Keratinocyte (primary cell): Measurements from ENCODE around the gene ZIC2. TPM values are rescaled to one million over a fixed set of nuclear protein-coding genes. Genes with fewer than 3 reads are reported as not detected.

Experiments
- polyA plus RNA-seq, 5 experiments: library from polyadenylated mRNA; depleted of rRNA in 3 of 5; stranded (reverse) in 3 of 5; stranded (forward) in 1 of 5; unstranded in 1 of 5; fragments of >200 nt; gene quantifications; 1 replicate in 1 of 5; 2 replicates in 3 of 5; 3 replicates in 1 of 5; pipeline versions ENCODE4 v1.2.1 to v1.2.3, GENCODE V29; 2011 to 2012; ENCODE audit warnings: missing spikeins in 2 of 5, low read depth in 1 of 5, low replicate concordance in 1 of 5

The ZIC2 gene
- polyA plus RNA-seq, 1 donor (not counting 4 experiments of a cell fraction or from before 2014, with no cell fraction given) = not detected

Other genes starting within 250 kb of the ZIC2 start
- gene ZIC5, start 10.0 kb upstream of the ZIC2 start, polyA plus RNA-seq = not detected in 3 replicates
- 3.6 to 8.1 TPM (median 4.1 TPM) in 3 replicates for gene PCCA, start 107.3 kb downstream of the ZIC2 start, polyA plus RNA-seq